ENCODE measurements around the gene MARCHF6. TPM values are rescaled to one million over a fixed set of nuclear protein-coding genes. Genes with fewer than 3 reads are reported as not detected.

MARCHF6 gene
- total and polyA plus RNA-seq, 9 of the 15 experiments (the other 6 are each of a cell fraction or from before 2014, with no cell fraction given), result 74.1 to 456 (median 116) TPM

- TF ChIP-seq, protein P1, sequence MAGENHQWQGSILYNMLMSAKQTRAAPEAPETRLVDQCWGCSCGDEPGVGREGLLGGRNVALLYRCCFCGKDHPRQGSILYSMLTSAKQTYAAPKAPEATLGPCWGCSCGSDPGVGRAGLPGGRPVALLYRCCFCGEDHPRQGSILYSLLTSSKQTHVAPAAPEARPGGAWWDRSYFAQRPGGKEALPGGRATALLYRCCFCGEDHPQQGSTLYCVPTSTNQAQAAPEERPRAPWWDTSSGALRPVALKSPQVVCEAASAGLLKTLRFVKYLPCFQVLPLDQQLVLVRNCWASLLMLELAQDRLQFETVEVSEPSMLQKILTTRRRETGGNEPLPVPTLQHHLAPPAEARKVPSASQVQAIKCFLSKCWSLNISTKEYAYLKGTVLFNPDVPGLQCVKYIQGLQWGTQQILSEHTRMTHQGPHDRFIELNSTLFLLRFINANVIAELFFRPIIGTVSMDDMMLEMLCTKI (IDR thresholded peaks at IDR 0.05; ENCODE audit: partially characterized antibody), result no peak
- TF ChIP-seq ZNF830 (CRISPR knock-in tag; IDR thresholded peaks at IDR 0.05) (no peak), EP300 (IDR thresholded peaks at IDR 0.05; ENCODE audit: low read length) (peak; percentile 79), SFPQ (IDR thresholded peaks at IDR 0.05; ENCODE audit: low read depth, low read length) (no peak), NFE2L1 (tag; IDR thresholded peaks at IDR 0.05; ENCODE audit: borderline replicate concordance, low read depth) (no peak), ZSCAN32 (CRISPR knock-in tag; IDR thresholded peaks at IDR 0.05) (0 out of 2 replicates have a peak, but pooled peaks have one; percentile 27), POLR3G (IDR thresholded peaks at IDR 0.05; ENCODE audit: extremely low read depth, insufficient read length, insufficient replicate concordance) (no peak), ZFP91 (CRISPR knock-in tag; IDR thresholded peaks at IDR 0.05) (no peak), ZNF644 (tag; IDR thresholded peaks at IDR 0.05; ENCODE audit: low read depth) (no peak), E2F3 (CRISPR knock-in tag; IDR thresholded peaks at IDR 0.05) (no peak)
- TF ChIP-seq, protein P2, sequence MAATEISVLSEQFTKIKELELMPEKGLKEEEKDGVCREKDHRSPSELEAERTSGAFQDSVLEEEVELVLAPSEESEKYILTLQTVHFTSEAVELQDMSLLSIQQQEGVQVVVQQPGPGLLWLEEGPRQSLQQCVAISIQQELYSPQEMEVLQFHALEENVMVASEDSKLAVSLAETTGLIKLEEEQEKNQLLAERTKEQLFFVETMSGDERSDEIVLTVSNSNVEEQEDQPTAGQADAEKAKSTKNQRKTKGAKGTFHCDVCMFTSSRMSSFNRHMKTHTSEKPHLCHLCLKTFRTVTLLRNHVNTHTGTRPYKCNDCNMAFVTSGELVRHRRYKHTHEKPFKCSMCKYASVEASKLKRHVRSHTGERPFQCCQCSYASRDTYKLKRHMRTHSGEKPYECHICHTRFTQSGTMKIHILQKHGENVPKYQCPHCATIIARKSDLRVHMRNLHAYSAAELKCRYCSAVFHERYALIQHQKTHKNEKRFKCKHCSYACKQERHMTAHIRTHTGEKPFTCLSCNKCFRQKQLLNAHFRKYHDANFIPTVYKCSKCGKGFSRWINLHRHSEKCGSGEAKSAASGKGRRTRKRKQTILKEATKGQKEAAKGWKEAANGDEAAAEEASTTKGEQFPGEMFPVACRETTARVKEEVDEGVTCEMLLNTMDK (IDR thresholded peaks at IDR 0.05; ENCODE audit: borderline replicate concordance, insufficient read depth, low read depth, low read length, poor library complexity, severe bottlenecking), result peak; percentile 60
- TF ChIP-seq, protein P3, sequence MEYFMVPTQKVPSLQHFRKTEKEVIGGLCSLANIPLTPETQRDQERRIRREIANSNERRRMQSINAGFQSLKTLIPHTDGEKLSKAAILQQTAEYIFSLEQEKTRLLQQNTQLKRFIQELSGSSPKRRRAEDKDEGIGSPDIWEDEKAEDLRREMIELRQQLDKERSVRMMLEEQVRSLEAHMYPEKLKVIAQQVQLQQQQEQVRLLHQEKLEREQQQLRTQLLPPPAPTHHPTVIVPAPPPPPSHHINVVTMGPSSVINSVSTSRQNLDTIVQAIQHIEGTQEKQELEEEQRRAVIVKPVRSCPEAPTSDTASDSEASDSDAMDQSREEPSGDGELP (CRISPR knock-in tag; IDR thresholded peaks at IDR 0.05; ENCODE audit: borderline replicate concordance), result peak; percentile 63; the same call in 1 of the 2 replicates
- TF ChIP-seq, protein P4, sequence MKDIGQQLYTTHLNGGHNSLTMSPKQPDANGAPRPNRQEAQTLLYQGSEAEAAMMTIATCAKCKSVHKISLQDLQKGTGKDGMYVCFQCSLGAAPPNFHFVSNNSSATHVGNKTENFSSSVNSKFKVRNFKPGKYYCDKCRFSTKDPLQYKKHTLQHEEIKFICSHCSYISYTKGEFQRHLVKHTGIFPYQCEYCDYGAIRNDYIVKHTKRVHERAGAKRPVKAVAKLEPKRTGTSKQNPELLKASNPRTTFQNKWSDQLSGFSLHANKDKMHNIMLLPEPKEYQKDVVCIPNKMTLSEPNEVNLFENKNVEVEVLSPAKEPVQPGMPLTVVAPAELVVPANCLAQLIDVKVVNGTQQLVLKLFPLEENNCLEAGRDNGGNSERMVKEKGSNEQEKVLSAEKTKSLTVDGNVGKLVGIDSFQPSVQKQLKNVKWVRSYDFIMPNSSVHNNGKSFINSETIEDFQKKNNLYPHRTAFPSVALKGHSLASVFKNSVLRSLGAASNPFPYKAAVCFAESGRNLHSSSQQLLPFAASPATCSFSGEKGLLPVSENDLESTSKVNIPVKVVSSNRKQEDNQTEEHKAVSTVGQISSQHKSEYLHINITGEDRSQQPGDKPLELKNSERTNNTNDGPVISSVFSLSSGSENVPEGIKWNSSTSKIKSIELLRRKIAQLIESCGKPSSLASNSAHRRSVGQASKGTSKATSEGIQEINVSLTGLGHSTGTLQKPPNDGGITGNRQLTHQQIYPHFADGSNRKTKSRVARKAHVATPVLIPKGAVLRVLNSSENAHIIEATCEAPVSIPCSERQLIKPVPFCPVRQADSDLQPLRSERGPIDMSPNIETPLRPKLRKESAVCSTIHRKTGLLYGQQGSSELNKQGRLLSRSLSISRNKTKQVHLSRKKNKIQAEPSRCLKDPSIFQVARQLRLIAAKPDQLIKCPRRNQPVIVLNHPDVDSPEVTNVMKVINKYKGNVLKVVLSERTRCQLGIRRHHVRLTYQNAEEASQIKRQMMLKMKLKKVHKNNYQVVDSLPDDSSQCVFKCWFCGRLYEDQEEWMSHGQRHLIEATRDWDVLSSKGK (CRISPR knock-in tag; IDR thresholded peaks at IDR 0.05), result no peak
Observed at GRCh38 chr5:10319202-10319851, 34.2 kb upstream of the MARCHF6 start (continued).
